GM12874 (cell line): ENCODE results near the gene NEDD4L.

Source experiments
- TF ChIP-seq, protein P1 (sequence below): IDR thresholded peaks from 2 replicates; pipeline ENCODE4 v1.5.1; 2011; ENCODE audit warnings: low read depth, mild to moderate bottlenecking, control low read depth, low read length, moderate library complexity; ENCODE audit not compliant: insufficient read depth

The NEDD4L gene

GRCh38 chr18:58255701-58256311, 211.8 kb downstream of the NEDD4L start:
- TF ChIP-seq, protein P1, sequence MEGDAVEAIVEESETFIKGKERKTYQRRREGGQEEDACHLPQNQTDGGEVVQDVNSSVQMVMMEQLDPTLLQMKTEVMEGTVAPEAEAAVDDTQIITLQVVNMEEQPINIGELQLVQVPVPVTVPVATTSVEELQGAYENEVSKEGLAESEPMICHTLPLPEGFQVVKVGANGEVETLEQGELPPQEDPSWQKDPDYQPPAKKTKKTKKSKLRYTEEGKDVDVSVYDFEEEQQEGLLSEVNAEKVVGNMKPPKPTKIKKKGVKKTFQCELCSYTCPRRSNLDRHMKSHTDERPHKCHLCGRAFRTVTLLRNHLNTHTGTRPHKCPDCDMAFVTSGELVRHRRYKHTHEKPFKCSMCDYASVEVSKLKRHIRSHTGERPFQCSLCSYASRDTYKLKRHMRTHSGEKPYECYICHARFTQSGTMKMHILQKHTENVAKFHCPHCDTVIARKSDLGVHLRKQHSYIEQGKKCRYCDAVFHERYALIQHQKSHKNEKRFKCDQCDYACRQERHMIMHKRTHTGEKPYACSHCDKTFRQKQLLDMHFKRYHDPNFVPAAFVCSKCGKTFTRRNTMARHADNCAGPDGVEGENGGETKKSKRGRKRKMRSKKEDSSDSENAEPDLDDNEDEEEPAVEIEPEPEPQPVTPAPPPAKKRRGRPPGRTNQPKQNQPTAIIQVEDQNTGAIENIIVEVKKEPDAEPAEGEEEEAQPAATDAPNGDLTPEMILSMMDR: no peak

GRCh38 chr18:58256316-58257080, 212.5 kb downstream of the NEDD4L start:
- TF ChIP-seq, protein P1: no peak

DNA sequence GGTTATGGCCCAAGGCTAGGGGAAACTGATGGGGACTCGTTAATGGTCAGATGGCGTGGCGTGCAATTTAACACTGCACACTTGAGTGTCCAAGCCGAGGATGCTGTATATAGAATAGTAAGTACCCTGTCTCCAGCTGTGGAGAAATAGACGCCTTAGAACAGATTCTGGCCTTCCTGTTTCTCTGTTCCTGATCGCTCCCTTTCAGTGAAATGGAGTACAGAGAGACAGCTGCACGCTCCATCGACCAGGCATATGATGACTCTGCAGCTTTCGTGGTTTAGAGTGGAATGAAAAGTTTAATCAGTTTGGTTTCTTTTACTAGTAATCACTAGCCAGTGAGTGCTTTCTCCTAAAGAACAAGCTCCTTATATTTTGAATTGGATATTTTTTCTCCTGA, 213.4 kb downstream of the NEDD4L start:
- TF ChIP-seq, protein P1: no peak

DNA sequence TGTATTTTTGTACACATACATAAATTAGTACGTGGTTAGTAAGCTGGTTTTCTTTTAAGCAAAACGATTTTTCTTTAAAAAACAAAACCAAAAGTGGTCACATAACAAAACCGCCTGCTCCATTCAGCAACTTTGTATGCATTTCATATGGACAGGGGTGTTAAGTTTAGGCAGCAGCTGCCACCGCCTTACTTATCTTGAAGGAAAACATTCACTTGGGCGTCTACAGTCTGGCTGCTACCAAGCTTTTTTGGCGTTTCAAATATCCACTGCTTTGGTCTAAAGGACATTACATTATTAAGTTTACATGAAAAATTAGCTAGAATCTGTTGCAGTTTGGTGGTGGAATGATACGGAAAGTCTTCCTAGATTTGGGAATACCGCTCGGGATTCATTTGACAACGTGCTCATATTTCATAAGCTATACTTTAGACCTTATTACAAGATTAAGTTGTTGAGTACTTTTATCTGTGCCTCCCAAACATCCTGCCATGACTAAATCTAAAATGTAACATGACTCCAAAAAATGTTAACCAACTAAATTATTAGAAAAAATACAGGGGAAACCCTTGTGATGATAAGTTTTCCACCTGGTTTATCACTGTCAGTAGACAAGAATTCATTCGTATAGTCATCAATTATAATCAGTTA, 214.8 kb downstream of the NEDD4L start:
- TF ChIP-seq, protein P1: no peak

DNA sequence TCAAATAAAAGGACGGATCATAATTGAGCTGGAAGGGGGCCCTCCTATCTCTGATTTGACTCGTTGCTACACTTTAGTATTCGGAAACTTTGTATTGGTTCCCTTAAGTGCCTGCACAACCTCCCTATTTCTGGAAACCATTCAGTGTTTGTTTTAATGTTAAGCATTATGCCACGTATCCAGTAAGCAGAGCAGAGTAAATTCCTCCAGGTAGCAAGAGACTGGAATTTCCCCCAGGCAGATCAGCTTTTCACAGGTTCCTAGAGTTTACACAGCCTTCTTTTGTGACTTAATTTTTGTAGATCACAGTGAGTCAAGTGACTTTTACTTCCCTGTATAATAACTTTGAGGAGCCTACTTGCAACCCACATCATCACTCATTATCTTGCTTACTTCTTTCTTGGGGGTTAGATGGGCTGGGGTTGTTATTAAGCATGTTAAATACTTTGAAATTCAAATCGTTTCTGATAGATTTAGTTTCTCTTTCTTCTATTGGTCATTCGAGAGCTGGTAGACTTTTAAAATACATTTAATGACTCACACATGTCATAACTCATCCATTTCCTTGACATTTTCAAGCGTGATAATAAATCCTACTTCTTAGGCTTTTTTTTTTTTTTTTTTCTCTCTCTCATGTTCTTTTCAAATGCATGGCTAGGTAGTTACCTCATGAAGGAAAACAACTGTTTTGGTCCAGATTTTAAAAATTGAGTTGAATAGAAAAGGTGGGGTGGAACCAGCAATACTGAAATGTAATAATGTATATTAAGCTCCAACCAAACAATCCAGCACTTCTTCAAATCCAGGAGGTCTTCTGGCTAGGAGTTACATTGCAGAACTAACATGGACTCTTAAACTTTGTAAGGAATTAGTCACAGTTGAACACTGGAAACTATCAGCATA, 219.3 kb downstream of the NEDD4L start:
- TF ChIP-seq, protein P1: no peak

DNA sequence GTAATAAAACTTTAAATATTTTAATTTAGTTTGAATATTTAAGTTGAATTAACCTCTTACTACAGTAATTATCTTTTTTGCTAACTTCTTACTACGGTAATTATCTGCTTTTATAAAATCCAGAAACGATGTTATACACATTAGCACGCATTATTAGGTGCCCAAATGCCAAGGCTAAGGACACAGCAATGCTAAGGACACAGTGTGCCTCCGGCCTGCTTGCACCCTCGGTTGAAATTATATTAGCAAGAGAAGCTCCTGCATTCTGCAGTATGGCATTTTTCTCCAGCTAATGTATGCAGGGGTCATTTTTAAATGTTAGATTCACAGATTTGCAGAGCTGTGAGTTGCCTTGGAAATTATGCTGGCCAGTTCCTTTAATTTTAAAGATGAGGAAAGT, 220.0 kb downstream of the NEDD4L start:
- TF ChIP-seq, protein P1: no peak

DNA sequence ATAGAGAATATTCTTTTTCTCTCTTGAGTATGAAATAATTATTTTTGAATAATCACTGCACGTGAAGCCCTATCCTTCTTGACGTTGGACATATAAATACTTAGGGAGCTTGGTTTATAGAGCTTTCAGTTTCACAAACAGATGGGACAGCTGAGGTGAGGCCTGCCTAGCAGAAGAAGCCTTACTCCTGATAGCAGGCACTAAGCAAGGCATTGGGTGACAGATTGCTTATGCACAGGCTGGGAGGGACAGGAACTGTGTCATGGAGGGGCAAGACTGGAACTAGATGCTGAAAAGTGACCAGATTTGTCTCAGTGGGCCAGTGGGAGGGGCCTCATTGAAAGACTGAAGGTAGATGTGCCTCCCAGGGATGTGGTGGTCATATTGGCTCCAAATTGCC, 220.8 kb downstream of the NEDD4L start:
- TF ChIP-seq, protein P1: no peak
